ENCODE results near the gene ASXL3. TPM values are rescaled to one million over a fixed set of nuclear protein-coding genes. Genes with fewer than 3 reads are reported as not detected.

Gene ASXL3
- polyA plus RNA-seq, 1 donor from 2014 or later: 15.2 TPM

DNA sequence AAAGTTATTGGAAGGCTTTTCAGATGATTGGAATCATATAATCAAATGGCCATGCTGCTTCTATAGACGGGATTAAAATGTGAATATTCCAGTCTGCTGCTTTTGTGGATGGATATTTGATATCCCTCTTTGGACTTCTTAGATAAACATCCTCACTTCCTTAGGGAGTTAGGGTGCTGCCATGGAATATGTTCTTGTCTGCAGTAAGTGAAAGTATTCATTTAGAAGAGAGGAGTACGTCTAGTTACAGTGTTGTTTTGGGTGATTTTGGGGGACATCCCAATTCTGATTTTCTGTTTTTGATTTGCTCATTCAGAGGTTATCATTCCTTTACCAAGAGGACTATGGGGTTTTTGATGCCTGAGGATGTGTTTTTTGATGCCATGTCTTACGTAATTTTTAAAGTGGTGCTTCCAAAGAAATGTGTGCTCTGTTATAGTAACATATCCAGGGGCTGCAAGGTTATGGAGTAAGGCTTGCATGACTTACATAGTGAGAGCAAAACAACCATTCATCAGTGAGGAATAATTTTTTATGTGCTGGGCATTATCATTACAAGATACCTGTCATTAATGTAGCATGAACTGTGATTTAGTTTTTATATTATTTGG, 33.6 kb downstream of the ASXL3 start:
- Histone ChIP-seq H3K4me3 (ENCODE audit: low read length) (no peak overlapping the region), H3K27ac (ENCODE audit: low read length) (no peak overlapping the region), H3K27me3 (ENCODE audit: insufficient read depth, low read depth, low read length) (no peaks in the 10 kb centered on the region), H4K20me1 (ENCODE audit: insufficient read depth) (no peaks in the 10 kb centered on the region), H2AFZ (ENCODE audit: low read depth, low read length) (no peak overlapping the region), H3F3A (ENCODE audit: insufficient read depth, low read length, poor library complexity, severe bottlenecking) (no peaks in the 10 kb centered on the region), H3K9me3 (ENCODE audit: low read length) (no peaks in the 10 kb centered on the region), H3K36me3 (ENCODE audit: insufficient read depth, low read length) (no peaks in the 10 kb centered on the region), H3K79me2 (replicated peaks; ENCODE audit: insufficient read depth, low read length) (peaks cover 15% of the 10 kb centered on the region), H3K4me2 (ENCODE audit: low read length) (no peak overlapping the region), H3K9me2 (ENCODE audit: insufficient read depth, low read length) (no peaks in the 10 kb centered on the region), H3K9ac (ENCODE audit: low read length) (no peak overlapping the region)
- TF ChIP-seq, protein P1, sequence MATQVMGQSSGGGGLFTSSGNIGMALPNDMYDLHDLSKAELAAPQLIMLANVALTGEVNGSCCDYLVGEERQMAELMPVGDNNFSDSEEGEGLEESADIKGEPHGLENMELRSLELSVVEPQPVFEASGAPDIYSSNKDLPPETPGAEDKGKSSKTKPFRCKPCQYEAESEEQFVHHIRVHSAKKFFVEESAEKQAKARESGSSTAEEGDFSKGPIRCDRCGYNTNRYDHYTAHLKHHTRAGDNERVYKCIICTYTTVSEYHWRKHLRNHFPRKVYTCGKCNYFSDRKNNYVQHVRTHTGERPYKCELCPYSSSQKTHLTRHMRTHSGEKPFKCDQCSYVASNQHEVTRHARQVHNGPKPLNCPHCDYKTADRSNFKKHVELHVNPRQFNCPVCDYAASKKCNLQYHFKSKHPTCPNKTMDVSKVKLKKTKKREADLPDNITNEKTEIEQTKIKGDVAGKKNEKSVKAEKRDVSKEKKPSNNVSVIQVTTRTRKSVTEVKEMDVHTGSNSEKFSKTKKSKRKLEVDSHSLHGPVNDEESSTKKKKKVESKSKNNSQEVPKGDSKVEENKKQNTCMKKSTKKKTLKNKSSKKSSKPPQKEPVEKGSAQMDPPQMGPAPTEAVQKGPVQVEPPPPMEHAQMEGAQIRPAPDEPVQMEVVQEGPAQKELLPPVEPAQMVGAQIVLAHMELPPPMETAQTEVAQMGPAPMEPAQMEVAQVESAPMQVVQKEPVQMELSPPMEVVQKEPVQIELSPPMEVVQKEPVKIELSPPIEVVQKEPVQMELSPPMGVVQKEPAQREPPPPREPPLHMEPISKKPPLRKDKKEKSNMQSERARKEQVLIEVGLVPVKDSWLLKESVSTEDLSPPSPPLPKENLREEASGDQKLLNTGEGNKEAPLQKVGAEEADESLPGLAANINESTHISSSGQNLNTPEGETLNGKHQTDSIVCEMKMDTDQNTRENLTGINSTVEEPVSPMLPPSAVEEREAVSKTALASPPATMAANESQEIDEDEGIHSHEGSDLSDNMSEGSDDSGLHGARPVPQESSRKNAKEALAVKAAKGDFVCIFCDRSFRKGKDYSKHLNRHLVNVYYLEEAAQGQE (IDR thresholded peaks at IDR 0.05; ENCODE audit: borderline replicate concordance): no peak
- TF ChIP-seq MXI1 (conservative IDR thresholded peaks at IDR 0.05; ENCODE audit: poor library complexity, severe bottlenecking) (no peak), POLR2AphosphoS5 (IDR thresholded peaks at IDR 0.05) (no peak), RAD21 (conservative IDR thresholded peaks at IDR 0.05) (no peak), TAF1 (IDR thresholded peaks at IDR 0.05; ENCODE audit: low read depth) (no peak), SMC3 (conservative IDR thresholded peaks at IDR 0.05; ENCODE audit: poor library complexity) (no peak), EP300 (conservative IDR thresholded peaks at IDR 0.05; ENCODE audit: poor library complexity, severe bottlenecking) (no peak), EZH2 (IDR thresholded peaks at IDR 0.05; ENCODE audit: borderline replicate concordance, insufficient read depth, low read length, poor library complexity, severe bottlenecking) (no peak)
- TF ChIP-seq, protein P2, sequence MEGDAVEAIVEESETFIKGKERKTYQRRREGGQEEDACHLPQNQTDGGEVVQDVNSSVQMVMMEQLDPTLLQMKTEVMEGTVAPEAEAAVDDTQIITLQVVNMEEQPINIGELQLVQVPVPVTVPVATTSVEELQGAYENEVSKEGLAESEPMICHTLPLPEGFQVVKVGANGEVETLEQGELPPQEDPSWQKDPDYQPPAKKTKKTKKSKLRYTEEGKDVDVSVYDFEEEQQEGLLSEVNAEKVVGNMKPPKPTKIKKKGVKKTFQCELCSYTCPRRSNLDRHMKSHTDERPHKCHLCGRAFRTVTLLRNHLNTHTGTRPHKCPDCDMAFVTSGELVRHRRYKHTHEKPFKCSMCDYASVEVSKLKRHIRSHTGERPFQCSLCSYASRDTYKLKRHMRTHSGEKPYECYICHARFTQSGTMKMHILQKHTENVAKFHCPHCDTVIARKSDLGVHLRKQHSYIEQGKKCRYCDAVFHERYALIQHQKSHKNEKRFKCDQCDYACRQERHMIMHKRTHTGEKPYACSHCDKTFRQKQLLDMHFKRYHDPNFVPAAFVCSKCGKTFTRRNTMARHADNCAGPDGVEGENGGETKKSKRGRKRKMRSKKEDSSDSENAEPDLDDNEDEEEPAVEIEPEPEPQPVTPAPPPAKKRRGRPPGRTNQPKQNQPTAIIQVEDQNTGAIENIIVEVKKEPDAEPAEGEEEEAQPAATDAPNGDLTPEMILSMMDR (IDR thresholded peaks at IDR 0.05; ENCODE audit: poor library complexity, severe bottlenecking): no peak

DNA sequence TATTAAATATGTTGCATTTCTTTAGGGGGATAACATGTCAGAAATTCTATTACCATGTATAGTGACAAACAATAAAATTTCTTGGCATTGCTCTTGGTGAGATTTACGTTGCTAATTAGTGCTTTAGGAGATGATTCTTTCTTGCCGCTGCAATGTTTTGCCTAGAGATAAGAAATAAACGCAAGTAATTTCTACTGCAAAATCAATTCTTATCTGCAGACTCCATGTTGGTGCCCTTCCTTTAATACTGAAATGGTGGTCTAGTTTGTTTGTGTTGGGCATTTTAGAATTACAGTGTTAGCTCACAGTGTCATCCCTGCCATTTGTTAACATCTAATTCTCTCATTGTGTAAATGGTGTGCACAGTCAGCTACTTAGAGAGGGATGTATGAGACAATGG, 34.6 kb downstream of the ASXL3 start:
- no peak for TF ChIP-seq SMC3 (conservative IDR thresholded peaks at IDR 0.05; ENCODE audit: poor library complexity)
- TF ChIP-seq EP300 (conservative IDR thresholded peaks at IDR 0.05; ENCODE audit: poor library complexity, severe bottlenecking): no peak
- TF ChIP-seq EZH2 (IDR thresholded peaks at IDR 0.05; ENCODE audit: borderline replicate concordance, insufficient read depth, low read length, poor library complexity, severe bottlenecking): no peak
- no peak for TF ChIP-seq TAF1 (IDR thresholded peaks at IDR 0.05; ENCODE audit: low read depth)
- TF ChIP-seq MXI1 (conservative IDR thresholded peaks at IDR 0.05; ENCODE audit: poor library complexity, severe bottlenecking): no peak
- TF ChIP-seq, protein P2 (IDR thresholded peaks at IDR 0.05; ENCODE audit: poor library complexity, severe bottlenecking): no peak
- TF ChIP-seq, protein P1 (IDR thresholded peaks at IDR 0.05; ENCODE audit: borderline replicate concordance): no peak
- no peak for TF ChIP-seq RAD21 (conservative IDR thresholded peaks at IDR 0.05)
- no peak for TF ChIP-seq POLR2AphosphoS5 (IDR thresholded peaks at IDR 0.05)
- Histone ChIP-seq H3K27ac (ENCODE audit: low read length) (no peak overlapping the region), H3K27me3 (ENCODE audit: insufficient read depth, low read depth, low read length) (no peaks in the 10 kb centered on the region)

More for the DNA sequence above, 34.6 kb downstream of the ASXL3 start:
- no peaks in the 10 kb centered on the region for H3K9me2 ChIP-seq (ENCODE audit: insufficient read depth, low read length)
- H4K20me1 ChIP-seq (ENCODE audit: insufficient read depth): no peaks in the 10 kb centered on the region
- no peaks in the 10 kb centered on the region for H3K9me3 ChIP-seq (ENCODE audit: low read length)
- H3F3A ChIP-seq (ENCODE audit: insufficient read depth, low read length, poor library complexity, severe bottlenecking): no peaks in the 10 kb centered on the region
- no peak overlapping the region for H2AFZ ChIP-seq (ENCODE audit: low read depth, low read length)
- H3K9ac ChIP-seq (ENCODE audit: low read length): no peak overlapping the region
- no peak overlapping the region for H3K4me2 ChIP-seq (ENCODE audit: low read length)
- peaks cover 15% of the 10 kb centered on the region for H3K79me2 ChIP-seq (replicated peaks; ENCODE audit: insufficient read depth, low read length)
- no peak overlapping the region for H3K4me3 ChIP-seq (ENCODE audit: low read length)
- no peaks in the 10 kb centered on the region for H3K36me3 ChIP-seq (ENCODE audit: insufficient read depth, low read length)

Data from neural cell (in vitro differentiated cells).